SK-N-SH treated with all-trans-retinoic acid at 6 μM for 48 hours (cell line): ENCODE measurements around the gene KIF21A.

Experiments used
- ARNTL ChIP-seq: fragments of 450-650 bp; formaldehyde crosslinking; IDR thresholded peaks from 2 replicates; pipeline ENCODE4 v1.5.0; 2020; ENCODE audit warnings: low read depth, mild to moderate bottlenecking, moderate library complexity, borderline replicate concordance
- BACH2 ChIP-seq: fragments of 250-450 bp; sonication (Bioruptor Pico); IDR thresholded peaks from 2 replicates; pipeline ENCODE4 v1.9.0; 2021; ENCODE audit warnings: mild to moderate bottlenecking, borderline replicate concordance
- CREB5 ChIP-seq: fragments of 250-450 bp; sonication (Bioruptor Pico); IDR thresholded peaks from 2 replicates; pipeline ENCODE4 v1.5.1; 2020; ENCODE audit warnings: low read depth, mild to moderate bottlenecking, moderate library complexity
- CSDC2 ChIP-seq: fragments of 250-450 bp; sonication (Bioruptor Pico); IDR thresholded peaks from 2 replicates; pipeline ENCODE4 v1.5.0; 2020; ENCODE audit warnings: mild to moderate bottlenecking, moderate library complexity
- ISL1 ChIP-seq: fragments of 250-450 bp; sonication (Bioruptor Pico); IDR thresholded peaks from 2 replicates; pipeline ENCODE4 v2.1.2; 2022; ENCODE audit warnings: mild to moderate bottlenecking, moderate library complexity
- PATZ1 ChIP-seq: fragments of 250-450 bp; sonication (Bioruptor Pico); IDR thresholded peaks from 2 replicates; pipeline ENCODE4 v1.8.0; 2020; ENCODE audit warnings: mild to moderate bottlenecking, moderate library complexity, borderline replicate concordance
- RARB ChIP-seq: fragments of 250-450 bp; sonication (Bioruptor Pico); IDR thresholded peaks from 2 replicates; pipeline ENCODE4 v1.8.0; 2021; ENCODE audit warnings: mild to moderate bottlenecking, moderate library complexity
- TSHZ2 ChIP-seq: fragments of 250-450 bp; sonication (Bioruptor Pico); IDR thresholded peaks from 2 replicates; pipeline ENCODE4 v1.5.0; 2020; ENCODE audit warnings: mild to moderate bottlenecking, moderate library complexity
- ZFP3 ChIP-seq: fragments of 250-450 bp; sonication (Bioruptor Pico); IDR thresholded peaks from 2 replicates; pipeline ENCODE4 v1.5.0; 2020; ENCODE audit warnings: mild to moderate bottlenecking, moderate library complexity
- ZFP30 ChIP-seq: fragments of 450-650 bp; formaldehyde crosslinking; IDR thresholded peaks from 2 replicates; pipeline ENCODE4 v1.5.0; 2022; ENCODE audit warnings: mild to moderate bottlenecking, moderate library complexity
- ZNF565 ChIP-seq: fragments of 450-650 bp; formaldehyde crosslinking; conservative IDR thresholded peaks from 2 replicates; pipeline ENCODE4 v1.5.0; 2020; ENCODE audit warnings: low read depth, mild to moderate bottlenecking, moderate library complexity
- ZNF70 ChIP-seq: fragments of 450-650 bp; formaldehyde crosslinking; IDR thresholded peaks from 2 replicates; pipeline ENCODE4 v1.5.0; 2020; ENCODE audit warnings: mild to moderate bottlenecking, moderate library complexity
- ZNF8 ChIP-seq: fragments of 450-650 bp; formaldehyde crosslinking; IDR thresholded peaks from 2 replicates; pipeline ENCODE4 v1.5.0; 2020; ENCODE audit warnings: mild to moderate bottlenecking, moderate library complexity

- no peak for TF ChIP-seq BACH2 (CRISPR knock-in tag)
- no peak; the same call in 1 of the 2 replicates for TF ChIP-seq CREB5
- TF ChIP-seq ISL1 (CRISPR knock-in tag), result peak; percentile 75
- no peak for TF ChIP-seq ZNF8 (CRISPR knock-in tag)
- TF ChIP-seq ZNF565 (CRISPR knock-in tag), result no peak
- peak; percentile 85 for TF ChIP-seq TSHZ2 (CRISPR knock-in tag)
- TF ChIP-seq ARNTL (CRISPR knock-in tag), result no peak
- no peak for TF ChIP-seq RARB (CRISPR knock-in tag)
- TF ChIP-seq PATZ1, result no peak
- no peak for TF ChIP-seq ZFP3
- no peak for TF ChIP-seq CSDC2
- TF ChIP-seq ZFP30, result no peak
- TF ChIP-seq ZNF70, result no peak
These were observed 110.2 kb downstream of the KIF21A start for GRCh38 chr12:39332661-39333175.
